Measurements from ENCODE around the gene SORL1-AS1. TPM values are rescaled to one million over a fixed set of nuclear protein-coding genes. Genes with fewer than 3 reads are reported as not detected.

SORL1-AS1 gene

Other genes starting within 250 kb of the SORL1-AS1 start
- 9.5 TPM for gene SC5D, start 160.2 kb downstream of the SORL1-AS1 start, polyA plus RNA-seq
- gene SORL1, start 653 bp downstream of the SORL1-AS1 start, polyA plus RNA-seq, result 25.8 TPM

Measured in IgD-negative memory B cell (primary cell).